ENCODE data around the gene TTL. TPM values are rescaled to one million over a fixed set of nuclear protein-coding genes. Genes with fewer than 3 reads are reported as not detected.
"Not testable (repeated sequence)": the region's sequence is repeated elsewhere in the genome, so short reads cannot be mapped to it uniquely, and the experiment has no call there.

Gene TTL
- total and polyA plus RNA-seq, 2 experiments from 2014 or later: 26.3 to 29.7 TPM

- TF ChIP-seq CTCF (IDR thresholded peaks at IDR 0.05; ENCODE audit: low read depth, low read length): no peak
- Histone ChIP-seq H3K4me1 (ENCODE audit: low read depth) (no peaks in the 10 kb centered on the region), H3K27ac (no peak overlapping the region), H3K36me3 (peaks cover 6% of the 10 kb centered on the region), H3K27me3 (no peaks in the 10 kb centered on the region), H3K4me3 (no peak overlapping the region), H3K9me3 (ENCODE audit: low read depth) (no peaks in the 10 kb centered on the region)
- DNase-seq (ENCODE audit: low read depth in 1 of 2, low spot score in 1 of 2): no peak
Measured at GRCh38 chr2:112516801-112517200, 34.8 kb downstream of the TTL start.

DNA sequence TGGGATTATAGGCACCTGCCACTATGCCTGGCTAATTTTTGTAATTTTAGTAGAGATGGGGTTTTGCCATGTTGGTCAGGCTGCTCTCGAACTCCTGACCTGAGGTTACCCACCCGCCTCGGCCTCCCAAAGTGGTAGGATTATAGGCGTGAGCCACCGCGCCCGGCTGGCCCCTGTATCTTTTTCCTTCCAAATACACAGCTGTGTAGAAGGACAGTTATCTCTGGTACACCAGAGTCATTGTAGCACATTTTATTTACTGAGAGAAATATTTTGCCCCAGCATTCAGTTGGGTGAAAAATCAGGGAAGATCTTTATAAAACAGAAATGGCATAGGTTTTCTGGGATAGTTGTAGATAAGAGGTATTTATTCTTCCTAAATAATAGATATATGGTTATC is 36.9 kb downstream of the TTL start:
- TF ChIP-seq CTCF (IDR thresholded peaks at IDR 0.05; ENCODE audit: low read depth, low read length): no peak
- Histone ChIP-seq H3K36me3 (peaks cover 6% of the 10 kb centered on the region), H3K27me3 (no peaks in the 10 kb centered on the region), H3K4me3 (no peak overlapping the region), H3K4me1 (ENCODE audit: low read depth) (no peaks in the 10 kb centered on the region), H3K9me3 (ENCODE audit: low read depth) (no peaks in the 10 kb centered on the region), H3K27ac (no peak overlapping the region)
- DNase-seq (ENCODE audit: low read depth in 1 of 2, low spot score in 1 of 2): no peak

DNA sequence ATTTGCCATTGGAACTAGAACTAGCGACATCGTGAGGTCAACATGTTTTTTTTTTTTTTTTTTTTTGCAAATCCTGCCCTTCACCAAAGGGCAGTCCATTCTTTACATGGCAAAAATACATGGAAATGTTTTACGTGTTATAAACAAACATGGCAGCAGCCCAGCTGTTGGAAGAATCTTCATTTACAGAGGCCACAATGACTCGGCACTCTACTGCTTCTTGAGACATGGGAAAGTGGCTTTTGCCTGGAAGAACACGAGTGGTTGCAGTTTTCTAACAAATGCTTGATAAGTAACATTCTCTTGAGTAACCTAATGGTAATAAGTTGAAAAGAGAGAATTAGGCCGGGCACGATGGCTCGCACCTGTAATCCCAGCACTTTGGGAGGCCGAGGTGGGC is 37.5 kb downstream of the TTL start:
- peaks cover 6% of the 10 kb centered on the region for H3K36me3 ChIP-seq

DNA sequence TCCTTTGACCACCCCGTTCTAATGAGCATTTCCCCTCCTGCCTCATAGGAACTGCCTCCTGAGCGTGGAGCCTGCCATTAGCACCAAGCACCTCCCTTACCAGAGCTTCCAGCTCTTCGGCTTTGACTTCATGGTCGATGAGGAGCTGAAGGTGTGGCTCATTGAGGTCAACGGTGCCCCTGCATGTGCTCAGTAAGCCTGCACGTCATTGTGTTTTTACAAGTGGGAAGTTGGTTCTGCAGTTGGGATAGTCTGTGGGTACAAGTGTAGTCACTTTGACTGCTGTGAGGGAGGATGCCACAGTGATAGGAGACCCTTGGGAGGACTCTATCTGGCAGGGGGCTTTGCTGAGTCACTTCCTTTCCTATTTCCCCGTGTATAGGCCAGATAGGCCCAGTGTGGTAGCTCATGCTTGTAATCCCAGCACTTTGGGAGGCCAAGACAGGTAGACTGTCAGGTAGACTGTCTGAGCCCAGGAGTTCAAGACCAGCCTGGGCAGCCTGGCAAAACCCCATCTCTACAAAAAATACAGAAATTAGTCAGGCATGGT is 38.4 kb downstream of the TTL start:
- no peak overlapping the region for H3K27ac ChIP-seq
- no peaks in the 10 kb centered on the region for H3K4me1 ChIP-seq (ENCODE audit: low read depth)
- no peak overlapping the region for H3K4me3 ChIP-seq
- TF ChIP-seq CTCF (IDR thresholded peaks at IDR 0.05; ENCODE audit: low read depth, low read length): no peak
- no peaks in the 10 kb centered on the region for H3K9me3 ChIP-seq (ENCODE audit: low read depth)
- no peaks in the 10 kb centered on the region for H3K27me3 ChIP-seq
- no peak for DNase-seq (ENCODE audit: low read depth in 1 of 2, low spot score in 1 of 2)
- peaks cover 6% of the 10 kb centered on the region for H3K36me3 ChIP-seq

More for the DNA sequence above, 37.5 kb downstream of the TTL start:
- Histone ChIP-seq H3K4me1 (ENCODE audit: low read depth) (no peaks in the 10 kb centered on the region), H3K4me3 (no peak overlapping the region), H3K27me3 (no peaks in the 10 kb centered on the region), H3K9me3 (ENCODE audit: low read depth) (no peaks in the 10 kb centered on the region), H3K27ac (no peak overlapping the region)
- DNase-seq (ENCODE audit: low read depth in 1 of 2, low spot score in 1 of 2): no peak
- TF ChIP-seq CTCF (IDR thresholded peaks at IDR 0.05; ENCODE audit: low read depth, low read length): no peak

GRCh38 chr2:112523291-112523777 is 41.4 kb downstream of the TTL start:
- H3K9me3 ChIP-seq (ENCODE audit: low read depth): no peaks in the 10 kb centered on the region
- H3K27me3 ChIP-seq: no peaks in the 10 kb centered on the region
- H3K27ac ChIP-seq: no peak overlapping the region
- no peak overlapping the region for H3K4me3 ChIP-seq
- no peaks in the 10 kb centered on the region for H3K4me1 ChIP-seq (ENCODE audit: low read depth)
- peaks cover 6% of the 10 kb centered on the region for H3K36me3 ChIP-seq
- TF ChIP-seq CTCF (IDR thresholded peaks at IDR 0.05; ENCODE audit: low read depth, low read length): no peak
- DNase-seq (ENCODE audit: low read depth in 1 of 2, low spot score in 1 of 2): no peak

DNA sequence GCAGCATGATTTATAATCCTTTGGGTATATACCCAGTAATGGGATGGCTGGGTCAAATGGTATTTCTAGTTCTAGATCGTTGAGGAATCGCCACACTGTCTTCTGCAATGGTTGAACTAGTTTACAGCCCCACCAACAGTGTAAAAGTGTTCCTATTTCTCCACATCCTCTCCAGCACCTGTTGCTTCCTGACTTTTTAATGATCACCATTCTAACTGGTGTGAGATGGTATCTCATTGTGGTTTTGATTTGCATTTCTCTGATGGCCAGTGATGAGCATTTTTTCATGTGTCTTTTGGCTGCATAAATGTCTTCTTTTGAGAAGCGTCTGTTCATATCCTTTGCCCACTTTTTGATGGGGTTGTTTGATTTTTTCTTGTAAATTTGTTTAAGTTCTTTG is 42.3 kb downstream of the TTL start:
- not testable (repeated sequence) for H3K27ac ChIP-seq; DNase-seq (ENCODE audit: low read depth in 1 of 2, low spot score in 1 of 2); H3K4me1 ChIP-seq (ENCODE audit: low read depth); H3K4me3 ChIP-seq; H3K27me3 ChIP-seq; H3K9me3 ChIP-seq (ENCODE audit: low read depth)
- peaks cover 14% of the 10 kb centered on the region for H3K36me3 ChIP-seq

All from cardiac muscle cell (in vitro differentiated cells and primary cell).